Stimulated activated CD4-positive, alpha-beta T cell treated with anti-CD3 and anti-CD28 coated beads, Interleukin-1b, Interleukin-23, amount 100 ng/mL, for 48 hours (primary cell): ENCODE measurements around the gene CDCA8.
A peak's percentile ranks its signal among the peaks of the same experiment; 100 is the strongest.
"Not testable (repeated sequence)": the region's sequence is repeated elsewhere in the genome, so short reads cannot be mapped to it uniquely, and the experiment has no call there.

ENCODE experiments used
- DNase-seq: peaks from one replicate; pipeline ENCODE4 v3.0.0-alpha.2; 2020

Gene CDCA8

DNA sequence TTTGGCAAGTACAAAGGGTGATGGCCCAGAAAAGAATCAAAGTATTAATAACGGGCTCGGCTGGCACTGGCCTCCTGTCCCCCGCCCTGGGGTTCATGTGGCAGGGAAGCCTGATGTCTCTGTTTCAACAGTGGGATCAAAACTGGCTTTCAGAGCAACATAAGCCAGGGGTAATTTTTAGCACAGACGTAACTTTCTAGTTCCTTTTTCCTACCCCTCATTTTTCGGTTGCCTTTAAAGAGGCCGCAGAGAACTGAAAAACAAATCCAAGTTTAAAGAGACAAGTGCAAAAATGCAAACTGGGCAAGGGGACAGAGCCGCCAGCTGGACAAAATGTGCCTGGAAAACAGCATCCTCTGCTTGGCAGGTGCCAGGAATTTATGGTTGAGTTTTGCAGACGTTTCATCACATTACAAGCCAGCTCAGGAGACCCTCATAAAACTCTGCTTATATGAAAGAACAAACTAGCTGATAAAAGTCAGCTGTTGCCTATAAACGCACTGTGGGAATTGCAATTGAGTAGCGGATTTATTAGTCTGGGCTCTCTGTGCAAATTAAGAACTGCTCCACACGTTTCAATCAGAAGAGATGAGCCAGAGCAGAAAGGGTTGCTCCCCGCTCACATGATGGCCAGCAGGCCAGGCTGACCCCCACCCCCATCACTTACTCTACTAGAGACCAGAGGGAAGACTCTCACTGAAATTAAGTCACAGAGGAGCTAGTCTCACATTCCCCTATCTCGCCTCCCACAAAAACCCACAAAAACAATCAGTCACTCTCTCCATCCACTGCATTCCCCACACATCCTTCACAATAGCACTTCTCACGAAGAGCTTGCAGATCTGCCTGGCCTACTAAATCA is 15.8 kb upstream of the CDCA8 start:
- DNase-seq: no peak

DNA sequence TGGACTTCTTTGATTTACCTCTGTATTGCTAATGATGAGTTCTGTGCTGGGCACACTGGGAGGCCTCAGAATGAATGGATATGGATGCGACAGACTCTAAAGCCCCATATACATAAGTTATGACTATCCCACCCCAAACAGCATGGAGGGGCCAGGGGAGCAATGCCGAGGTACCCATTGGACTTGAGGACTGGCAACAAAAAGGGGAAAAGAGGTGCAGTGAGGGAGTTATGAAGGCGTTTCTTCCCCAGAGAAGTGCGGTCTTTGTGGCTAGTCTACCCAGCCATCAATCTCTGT is 15.2 kb upstream of the CDCA8 start:
- DNase-seq: no peak

DNA sequence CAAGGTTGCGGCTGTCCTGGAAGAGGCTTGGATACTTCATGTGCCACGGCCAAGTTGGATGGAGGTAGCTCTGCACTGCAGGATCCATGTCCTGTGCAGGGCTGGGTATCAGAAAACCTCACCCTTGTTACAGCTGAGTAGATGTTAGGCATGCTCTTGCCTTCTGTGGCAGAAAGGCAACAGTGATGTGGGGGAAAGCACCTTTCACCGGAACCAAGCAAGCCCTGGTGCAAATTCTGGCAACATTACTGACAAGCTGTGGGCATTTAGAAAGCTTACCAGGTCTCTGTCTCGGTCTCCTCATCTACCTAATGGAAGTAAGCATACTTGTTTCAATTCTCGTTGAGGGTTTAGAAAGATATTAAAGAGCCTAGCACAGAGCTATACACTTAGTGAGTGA is 14.5 kb upstream of the CDCA8 start:
- DNase-seq: no peak

DNA sequence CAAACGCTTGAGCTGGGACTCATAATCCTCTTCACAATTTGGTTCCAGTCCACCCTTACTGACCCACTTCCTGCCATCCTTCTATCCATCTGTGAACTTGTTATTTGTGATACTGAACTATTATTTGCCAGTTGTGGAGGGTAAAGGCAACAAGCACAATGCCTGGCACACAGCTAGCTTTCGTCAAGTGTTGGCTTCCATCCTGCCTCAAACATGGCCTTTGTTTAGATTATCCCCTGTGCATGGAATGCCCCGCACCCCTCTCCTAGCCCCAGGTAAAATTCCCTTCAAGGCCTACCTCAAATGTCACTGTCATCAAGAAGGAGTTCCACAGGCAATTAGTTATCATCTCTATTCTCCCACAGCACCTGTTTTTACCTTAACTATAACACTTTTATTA is 11.4 kb upstream of the CDCA8 start:
- no peak for DNase-seq

DNA sequence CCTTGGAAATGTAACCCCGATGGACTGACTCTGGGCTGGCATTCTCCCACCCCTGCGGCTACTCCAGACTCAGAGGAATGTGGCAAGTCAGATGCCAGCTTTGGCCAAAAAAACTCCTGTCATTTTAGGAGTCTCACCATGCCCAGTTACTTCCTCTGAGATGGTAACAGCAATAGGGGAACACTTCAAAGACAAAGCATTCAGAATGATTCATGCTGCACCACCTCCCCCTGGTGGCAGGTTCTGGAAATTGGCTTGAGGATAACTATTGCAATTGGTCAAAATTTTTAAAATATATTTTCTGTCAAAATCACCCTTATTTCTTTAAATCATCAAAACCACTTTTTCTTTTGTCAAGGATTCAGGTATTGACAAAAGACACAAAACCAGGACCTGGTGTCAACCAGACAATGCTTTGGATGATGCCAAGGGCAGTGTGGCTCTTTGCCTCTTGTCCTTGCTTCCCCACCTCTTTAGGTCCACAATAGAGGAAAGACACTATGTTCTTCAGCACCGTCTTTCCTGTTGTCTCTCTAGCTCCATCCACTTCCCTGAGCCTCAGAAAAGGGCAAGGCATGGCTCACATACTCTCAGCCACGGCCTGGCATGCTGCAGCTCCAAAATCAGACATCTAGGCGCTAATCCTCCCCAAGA is 9.9 kb upstream of the CDCA8 start:
- DNase-seq: peak; percentile 70

DNA sequence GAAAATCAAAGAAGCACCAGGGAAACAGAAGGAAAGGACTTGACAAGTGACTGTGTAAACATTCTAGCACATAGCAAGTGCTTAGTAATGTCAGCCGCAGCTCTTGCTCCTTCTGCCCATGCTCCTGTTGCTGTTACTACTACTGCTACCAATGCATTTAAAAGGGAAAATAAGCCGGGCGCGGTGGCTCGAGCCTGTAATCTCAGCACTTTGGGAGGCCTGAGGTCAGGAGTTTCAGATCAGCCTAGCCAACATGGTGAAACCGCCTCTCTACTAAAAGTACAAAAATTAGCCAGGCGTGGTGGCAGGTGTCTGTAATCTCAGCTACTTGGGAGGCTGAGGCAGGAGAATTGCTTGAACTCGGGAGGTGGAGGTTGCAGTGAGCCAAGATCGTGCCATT is 8.1 kb upstream of the CDCA8 start:
- not testable (repeated sequence) for DNase-seq

DNA sequence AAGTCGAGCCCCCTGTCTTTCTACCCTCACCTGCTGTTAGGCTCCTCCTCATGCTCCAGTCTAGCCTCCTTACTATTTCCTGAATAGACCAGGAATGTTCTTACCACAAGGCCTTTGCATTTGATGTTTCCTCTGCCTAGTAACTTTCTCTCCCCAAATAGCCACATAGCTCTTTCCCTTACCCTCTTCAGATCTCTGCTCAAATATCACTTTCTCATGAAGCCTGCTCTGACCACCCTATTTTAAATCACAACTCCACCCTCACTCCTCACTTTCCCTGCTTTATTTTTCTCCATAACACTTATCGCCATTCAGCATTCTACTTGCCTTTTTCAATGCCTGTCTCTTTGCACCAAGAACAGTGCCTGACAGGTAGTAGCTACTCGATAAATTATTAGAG is 6.6 kb upstream of the CDCA8 start:
- DNase-seq: no peak

DNA sequence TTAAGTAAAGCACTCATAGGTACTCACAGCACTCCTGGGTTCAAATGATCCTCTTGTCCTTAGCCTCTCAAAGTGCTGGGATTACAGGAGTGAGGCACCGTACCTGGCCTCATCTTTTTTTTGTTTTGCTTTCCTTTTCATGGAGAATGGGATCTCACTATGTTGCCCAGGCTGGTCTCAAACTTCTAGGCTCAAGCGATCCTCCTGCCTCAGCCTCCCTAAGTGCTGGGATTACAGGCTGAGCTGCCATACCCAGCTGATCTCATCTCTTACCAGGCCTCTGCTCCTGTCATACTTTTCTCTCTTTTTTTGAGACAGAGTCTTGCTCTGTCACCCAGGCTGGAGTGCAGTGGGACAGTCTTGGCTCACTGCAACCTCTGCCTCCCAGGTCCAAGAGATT is 4.6 kb upstream of the CDCA8 start:
- DNase-seq: not testable (repeated sequence)

DNA sequence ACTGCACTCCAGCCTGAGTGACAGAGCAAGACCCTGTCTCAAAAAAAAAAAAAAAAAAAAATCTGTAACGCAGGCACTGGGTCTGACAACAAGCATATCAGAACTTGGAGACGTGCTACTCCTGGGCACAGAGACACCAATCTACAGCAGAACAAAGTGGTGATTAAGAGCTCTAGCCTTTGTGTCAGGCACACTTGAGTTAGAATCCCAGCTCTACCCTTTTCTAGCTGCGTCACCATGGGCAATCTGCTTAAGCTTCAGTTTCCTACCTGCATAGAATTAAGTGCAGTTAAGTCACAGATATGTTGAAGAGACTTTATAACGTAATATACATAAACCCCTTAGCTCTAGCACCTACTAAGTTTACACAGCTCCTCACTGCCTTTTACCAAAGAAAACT is 3.4 kb upstream of the CDCA8 start:
- DNase-seq: no peak

DNA sequence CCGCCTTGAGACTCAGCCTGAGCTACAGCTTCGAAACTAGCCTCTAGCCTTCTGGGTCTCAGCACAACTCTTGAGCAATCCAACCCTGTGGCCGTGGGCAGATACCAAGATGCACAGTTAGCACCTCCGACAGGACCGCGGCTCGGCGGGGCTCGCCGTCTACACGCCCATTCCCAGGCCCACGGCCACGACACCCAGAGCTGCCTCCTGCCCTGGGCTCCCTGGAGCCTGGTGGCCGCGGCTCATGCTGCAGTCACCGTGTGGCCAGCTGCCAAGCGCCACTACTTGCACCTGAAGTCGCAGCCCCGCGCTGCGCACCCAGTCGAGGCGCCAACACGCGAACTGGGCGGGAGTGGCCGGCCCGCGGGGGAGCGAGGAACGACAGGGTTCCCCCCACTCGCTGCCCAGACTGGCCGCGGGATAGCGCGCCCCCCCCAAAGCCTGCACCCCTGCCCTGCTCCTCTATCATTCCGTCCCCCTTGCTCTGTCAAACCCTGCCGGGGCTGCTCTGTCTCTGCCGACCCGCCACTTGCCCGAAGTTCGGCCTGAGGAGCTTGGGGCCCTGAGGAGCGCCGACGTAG is 729 bp upstream of the CDCA8 start:
- DNase-seq: peak; percentile 30

DNA sequence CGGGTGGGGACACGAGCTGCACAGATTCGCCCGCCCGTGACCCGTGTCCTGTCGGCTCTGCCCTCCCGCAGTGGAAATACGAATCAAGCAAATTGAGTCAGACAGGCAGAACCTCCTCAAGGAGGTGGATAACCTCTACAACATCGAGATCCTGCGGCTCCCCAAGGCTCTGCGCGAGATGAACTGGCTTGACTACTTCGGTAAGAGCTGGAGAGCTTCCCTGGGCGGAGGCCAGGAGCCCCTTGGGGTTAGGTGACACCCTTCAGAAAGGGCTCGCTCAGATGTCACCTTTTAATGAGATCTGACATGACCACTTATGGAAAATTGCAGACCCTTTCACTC is 489 bp downstream of the CDCA8 start:
- DNase-seq: peak; percentile 34

DNA sequence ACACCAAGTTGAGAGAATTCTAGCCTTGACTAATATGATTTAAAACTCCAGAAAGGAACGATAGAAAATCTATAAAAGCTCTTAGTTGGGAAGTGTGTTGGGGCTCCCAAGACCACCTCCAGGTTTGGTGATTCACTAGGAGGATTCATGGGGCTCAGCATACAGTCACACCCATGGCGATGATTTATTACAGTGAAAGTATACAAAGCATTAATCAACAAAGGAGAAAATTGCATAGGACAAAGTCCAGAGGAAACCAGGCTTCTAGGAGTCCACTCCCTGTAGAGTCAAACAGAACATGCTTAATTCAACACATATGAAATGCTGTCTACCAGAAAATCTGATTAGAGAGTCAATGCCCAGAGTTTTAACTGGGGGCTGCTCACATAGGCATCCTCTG is 4.8 kb downstream of the CDCA8 start:
- DNase-seq: no peak

DNA sequence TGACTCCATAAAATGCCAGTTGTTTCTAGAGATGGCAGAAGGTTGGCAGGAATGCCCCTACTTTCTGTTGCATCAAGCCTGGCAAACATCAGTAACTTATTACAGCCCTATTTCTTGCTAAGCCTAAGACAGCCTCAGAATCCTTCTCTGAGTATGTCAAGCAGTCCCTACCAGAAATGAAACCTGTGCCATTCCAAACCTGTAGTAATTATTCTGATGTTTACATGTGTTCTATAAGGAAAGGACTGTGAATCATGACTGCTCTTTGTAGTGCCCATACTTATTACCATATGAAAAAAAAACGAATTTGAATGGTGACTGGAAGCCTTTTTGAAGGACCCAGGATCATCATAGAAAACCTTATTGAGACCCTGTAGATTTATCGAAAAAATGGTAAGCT is 5.4 kb downstream of the CDCA8 start:
- no peak for DNase-seq

DNA sequence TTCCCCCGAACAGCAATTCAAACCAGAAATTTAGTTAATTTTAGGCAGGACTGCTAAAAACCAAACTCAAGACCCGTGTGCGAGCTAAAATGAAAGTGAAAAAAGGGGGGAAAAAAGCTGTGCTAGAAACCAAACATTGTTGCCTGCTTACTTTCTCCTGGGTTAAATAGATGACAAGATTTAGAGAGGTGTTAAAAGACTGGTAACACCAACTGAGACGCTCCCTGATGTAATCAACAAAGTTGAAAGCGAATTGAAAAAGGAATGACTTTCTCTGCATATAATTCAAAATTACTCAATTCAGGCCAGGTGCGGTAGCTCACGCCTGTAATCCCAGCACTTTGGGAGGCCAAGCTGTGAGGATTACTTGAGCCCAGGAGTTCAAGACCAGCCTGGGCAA is 6.8 kb downstream of the CDCA8 start:
- DNase-seq: no peak

DNA sequence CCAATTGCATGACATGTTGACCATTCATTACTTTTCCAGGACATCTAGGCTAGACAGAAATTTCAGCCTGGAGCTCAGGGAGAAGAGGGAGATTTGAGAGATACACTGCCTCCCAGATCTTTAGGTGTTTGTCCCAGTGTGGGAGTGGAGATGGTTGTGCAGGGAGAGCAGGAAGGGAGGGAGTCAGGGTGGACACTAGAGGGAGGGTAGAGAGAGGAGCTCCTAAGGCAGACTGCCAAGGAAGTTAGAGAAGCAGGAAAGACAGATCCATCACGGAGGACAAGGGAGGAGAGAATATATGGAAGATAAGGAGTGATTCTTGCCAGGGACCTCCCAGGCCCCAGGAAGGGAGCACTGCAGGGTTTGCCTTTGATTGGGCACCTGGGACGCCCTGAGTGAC is 8.7 kb downstream of the CDCA8 start:
- DNase-seq: no peak

DNA sequence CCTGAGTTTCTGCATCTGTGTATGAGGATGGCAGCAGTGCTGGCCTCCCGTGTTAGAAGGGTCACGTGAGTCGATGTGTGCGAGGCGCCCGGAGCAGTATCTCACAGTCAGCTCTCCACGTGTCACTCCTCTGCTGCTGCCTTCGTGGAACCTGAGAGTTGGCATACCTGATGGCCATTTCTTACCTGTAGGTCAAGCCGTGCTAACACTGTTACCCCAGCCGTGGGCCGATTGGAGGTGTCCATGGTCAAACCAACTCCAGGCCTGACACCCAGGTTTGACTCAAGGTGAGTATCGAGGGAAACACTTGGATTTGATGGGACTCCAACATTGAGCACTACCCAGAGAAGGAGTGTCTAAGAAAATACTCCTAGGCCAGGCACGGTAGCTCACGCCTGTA is 10.7 kb downstream of the CDCA8 start:
- DNase-seq: no peak

DNA sequence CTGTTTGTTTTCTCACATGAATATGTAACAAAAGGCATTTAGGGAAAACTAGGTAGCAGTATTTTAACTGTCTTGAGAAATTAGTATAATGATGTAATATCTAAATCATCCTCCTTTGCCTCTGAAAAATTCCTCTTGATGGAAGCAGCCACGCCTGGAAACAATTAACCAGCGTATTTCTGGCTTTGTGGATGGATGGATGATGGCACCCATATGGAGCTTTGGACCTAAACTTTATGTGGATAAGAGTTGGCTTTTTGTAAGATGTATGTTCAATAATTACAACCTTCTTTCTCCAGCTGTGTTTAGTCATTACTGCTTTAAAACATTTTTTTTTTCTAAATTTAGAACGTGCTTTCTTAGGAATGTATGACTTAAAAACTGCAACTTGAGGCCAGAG is 12.7 kb downstream of the CDCA8 start:
- no peak for DNase-seq

DNA sequence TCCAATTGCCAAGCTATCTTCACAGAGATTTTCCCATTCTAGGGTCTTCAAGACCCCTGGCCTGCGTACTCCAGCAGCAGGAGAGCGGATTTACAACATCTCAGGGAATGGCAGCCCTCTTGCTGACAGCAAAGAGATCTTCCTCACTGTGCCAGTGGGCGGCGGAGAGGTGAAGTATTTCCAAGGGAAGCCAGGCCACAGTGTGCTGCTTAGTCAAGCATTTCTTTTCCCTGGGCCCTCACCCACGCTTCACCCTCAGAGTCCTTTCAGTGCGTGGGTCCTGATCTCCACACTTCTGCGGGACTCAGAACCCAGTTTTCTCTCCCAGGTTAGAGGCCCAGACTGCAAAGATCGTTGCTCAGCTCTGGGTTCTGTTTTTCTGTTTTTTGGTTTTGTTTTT is 13.1 kb downstream of the CDCA8 start:
- DNase-seq: no peak

DNA sequence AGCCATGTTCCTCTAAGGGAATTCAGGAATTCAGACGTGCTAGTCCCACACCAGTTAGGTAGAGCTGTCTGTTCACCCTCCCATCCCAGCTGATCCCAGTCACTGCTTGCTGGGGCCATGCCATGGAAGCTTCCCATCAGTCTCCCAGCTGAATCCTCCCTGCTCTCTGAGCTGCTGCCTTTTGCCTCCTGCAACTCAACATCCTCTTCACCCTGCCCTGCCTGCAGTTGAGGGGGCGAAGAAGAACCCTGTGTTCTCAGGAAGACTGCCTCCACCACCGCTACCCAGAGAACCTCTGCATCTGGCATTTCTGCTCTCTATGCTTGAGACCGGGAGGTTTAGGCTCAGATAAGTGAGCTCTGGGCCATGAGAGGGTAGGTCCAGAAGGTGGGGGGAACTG is 16.2 kb downstream of the CDCA8 start:
- no peak for DNase-seq

DNA sequence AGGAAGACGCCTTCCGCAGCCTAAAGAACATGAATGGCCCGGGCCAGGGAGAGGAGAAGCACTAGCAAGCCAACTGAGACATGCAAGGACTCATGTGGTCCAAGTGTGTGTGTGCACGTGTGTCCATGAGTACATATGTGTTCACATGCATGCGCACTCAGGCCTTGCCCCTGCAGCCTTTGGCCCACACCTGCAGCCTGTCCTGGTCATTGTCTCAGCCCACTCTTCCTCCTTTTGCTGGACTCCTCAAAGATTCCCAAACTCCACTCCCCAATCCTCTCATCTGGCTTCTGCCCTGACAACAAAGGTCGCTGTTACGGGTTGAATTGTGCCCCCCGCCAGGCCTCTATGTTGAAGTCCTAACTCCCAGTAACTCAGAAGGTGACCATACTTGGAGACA is 21.9 kb downstream of the CDCA8 start:
- no peak for DNase-seq

DNA sequence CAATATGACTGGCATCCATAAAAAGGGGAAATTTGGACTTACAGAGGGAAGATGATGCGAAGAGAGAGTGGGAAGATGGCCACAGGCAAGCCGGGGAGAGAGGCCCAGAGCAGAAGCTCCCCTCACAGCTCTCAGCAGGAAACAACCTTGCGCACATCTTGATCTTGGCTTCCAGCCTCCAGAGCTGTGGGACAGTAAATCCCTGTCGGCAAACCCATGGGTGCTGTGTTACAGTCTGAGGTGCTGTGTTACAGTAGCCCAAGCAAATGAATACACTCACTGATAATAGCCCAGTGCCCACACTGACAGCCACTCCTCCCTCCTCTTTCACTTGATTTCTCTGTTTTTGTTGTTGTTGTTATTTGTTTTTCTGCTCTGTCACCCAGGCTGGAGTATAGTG is 22.4 kb downstream of the CDCA8 start:
- DNase-seq: no peak

DNA sequence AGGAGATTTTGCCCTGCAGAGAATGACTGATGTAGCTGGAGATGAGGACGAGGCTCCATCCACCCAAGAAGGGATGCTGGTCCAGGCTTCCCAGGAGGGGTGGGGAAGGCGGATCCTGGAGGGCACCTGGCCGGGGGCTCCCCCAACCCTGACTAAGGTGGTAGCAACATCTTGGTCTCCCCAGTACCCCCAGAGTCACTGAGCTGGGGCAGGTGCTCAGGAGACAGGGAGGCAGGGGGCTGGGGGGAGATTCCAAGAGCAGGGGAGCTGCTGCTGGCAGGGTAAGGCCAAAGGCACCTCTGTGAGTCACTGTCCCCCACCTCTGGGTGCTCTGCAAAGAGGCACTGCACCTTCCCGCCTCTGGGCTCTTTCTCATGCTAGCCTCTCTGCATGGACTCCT is 24.0 kb downstream of the CDCA8 start:
- DNase-seq: no peak

DNA sequence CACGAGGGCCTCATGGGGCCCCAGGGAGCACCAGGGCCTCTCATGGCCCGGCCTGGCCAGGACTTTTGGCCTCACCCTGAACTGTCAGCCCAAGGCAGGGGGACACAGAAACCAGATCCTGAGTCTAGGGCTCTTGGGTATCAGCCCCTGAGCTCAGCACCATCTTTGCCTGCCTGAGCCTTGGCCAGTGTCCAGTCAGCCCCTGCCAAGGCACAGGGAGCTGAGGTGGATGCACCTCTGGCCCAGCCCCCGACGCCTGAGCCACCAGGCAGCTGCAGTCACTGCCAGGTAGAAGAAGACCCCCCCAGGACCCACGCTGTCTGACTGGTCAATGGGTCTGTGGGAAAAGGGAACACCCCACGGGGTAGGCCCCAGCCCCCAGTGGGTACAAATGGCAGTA is 25.3 kb downstream of the CDCA8 start:
- no peak for DNase-seq

DNA sequence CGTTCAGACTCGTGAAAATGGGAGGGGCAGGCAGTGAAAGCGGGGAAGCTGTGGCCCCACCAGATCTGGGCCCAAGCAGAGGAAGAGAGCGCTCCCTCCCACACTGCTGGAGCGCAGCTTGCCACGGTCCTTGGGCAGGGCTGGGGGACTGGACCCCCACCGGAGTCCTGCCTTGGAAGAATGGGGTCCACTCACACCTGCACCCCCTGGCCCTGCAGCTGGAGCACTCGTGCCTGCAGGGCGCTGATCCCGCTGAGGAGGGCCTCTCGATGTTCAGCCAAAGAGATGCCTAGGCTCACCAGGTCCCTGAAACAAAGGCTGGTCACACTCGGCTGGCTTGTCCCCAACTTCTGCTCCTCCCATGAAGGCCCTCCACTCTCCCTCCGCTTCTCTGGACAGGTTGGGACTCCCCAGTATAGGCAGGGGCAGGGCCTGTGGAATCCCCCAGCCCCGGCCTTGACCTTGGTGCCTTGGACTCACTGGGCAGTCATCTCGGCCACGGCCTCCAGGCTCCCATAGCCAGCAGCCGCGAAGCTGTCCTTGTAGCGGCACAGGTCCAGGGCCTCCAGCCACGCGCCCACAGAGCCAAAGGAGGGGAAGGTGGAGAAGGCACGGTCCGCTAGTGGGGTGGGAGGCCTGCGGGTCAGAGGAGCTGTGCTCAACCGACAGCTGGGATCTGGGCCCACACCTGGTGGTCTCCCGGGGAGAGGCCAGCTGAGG is 26.0 kb downstream of the CDCA8 start:
- no peak for DNase-seq
